Cortex of kidney (tissue), 1 donor: ENCODE data around the gene VAV2.

Source experiments
- DNase-seq: peaks from one replicate; lab custom pipeline; 2025; lab: John Stamatoyannopoulos, UW

Gene VAV2

GRCh38 chr9:133852431-133852830 lies 139.7 kb downstream of the VAV2 start:
- DNase-seq: no peak

- no peak for DNase-seq
These were observed 140.4 kb downstream of the VAV2 start for GRCh38 chr9:133851693-133852092.

- no peak for DNase-seq
These were observed 141.2 kb downstream of the VAV2 start for GRCh38 chr9:133850937-133851336.

GRCh38 chr9:133850161-133850560 lies 142.0 kb downstream of the VAV2 start:
- no peak for DNase-seq

- no peak for DNase-seq
These were observed 142.9 kb downstream of the VAV2 start for GRCh38 chr9:133849110-133849670.

GRCh38 chr9:133848471-133849109 lies 143.5 kb downstream of the VAV2 start:
- no peak for DNase-seq

GRCh38 chr9:133846483-133847090 lies 145.5 kb downstream of the VAV2 start:
- no peak for DNase-seq

- no peak for DNase-seq
These were observed 146.7 kb downstream of the VAV2 start for GRCh38 chr9:133845440-133845839.

- no peak for DNase-seq
These were observed 147.2 kb downstream of the VAV2 start for GRCh38 chr9:133844881-133845410.

- DNase-seq: no peak
These were observed 147.7 kb downstream of the VAV2 start for GRCh38 chr9:133844398-133844784.

- DNase-seq: no peak
These were observed 148.2 kb downstream of the VAV2 start for GRCh38 chr9:133843751-133844397.

- DNase-seq: no peak
These were observed 148.9 kb downstream of the VAV2 start for GRCh38 chr9:133843250-133843649.

GRCh38 chr9:133842721-133843227 lies 149.3 kb downstream of the VAV2 start:
- no peak for DNase-seq

- DNase-seq: no peak
These were observed 149.9 kb downstream of the VAV2 start for GRCh38 chr9:133842174-133842573.

- DNase-seq: no peak
These were observed 150.8 kb downstream of the VAV2 start for GRCh38 chr9:133841167-133841812.

- no peak for DNase-seq
These were observed 152.2 kb downstream of the VAV2 start for GRCh38 chr9:133839822-133840329.

- DNase-seq: no peak
These were observed 153.1 kb downstream of the VAV2 start for GRCh38 chr9:133838859-133839507.

- no peak for DNase-seq
These were observed 154.2 kb downstream of the VAV2 start for GRCh38 chr9:133837627-133838597.

GRCh38 chr9:133836818-133837217 lies 155.3 kb downstream of the VAV2 start:
- no peak for DNase-seq
